Measurements from ENCODE around the gene B4GALT6.

B4GALT6 gene

GRCh38 chr18:31636387-31636786 lies 48.0 kb downstream of the B4GALT6 start:
- no peaks in the 10 kb centered on the region for H3K9me3 Mint-ChIP-seq
- no peak overlapping the region for H3K4me3 Mint-ChIP-seq
- no peaks in the 10 kb centered on the region for H3K36me3 Mint-ChIP-seq
- no peaks in the 10 kb centered on the region for H3K4me1 Mint-ChIP-seq
- H3K27ac Mint-ChIP-seq, result no peak overlapping the region
- peaks cover 9% of the 10 kb centered on the region for H3K27me3 Mint-ChIP-seq

GRCh38 chr18:31634331-31634713 lies 50.1 kb downstream of the B4GALT6 start:
- no peak overlapping the region for H3K27ac Mint-ChIP-seq
- peaks cover 12% of the 10 kb centered on the region for H3K27me3 Mint-ChIP-seq
- no peaks in the 10 kb centered on the region for H3K9me3 Mint-ChIP-seq
- H3K4me3 Mint-ChIP-seq, result no peak overlapping the region
- no peaks in the 10 kb centered on the region for H3K36me3 Mint-ChIP-seq
- no peaks in the 10 kb centered on the region for H3K4me1 Mint-ChIP-seq

DNA sequence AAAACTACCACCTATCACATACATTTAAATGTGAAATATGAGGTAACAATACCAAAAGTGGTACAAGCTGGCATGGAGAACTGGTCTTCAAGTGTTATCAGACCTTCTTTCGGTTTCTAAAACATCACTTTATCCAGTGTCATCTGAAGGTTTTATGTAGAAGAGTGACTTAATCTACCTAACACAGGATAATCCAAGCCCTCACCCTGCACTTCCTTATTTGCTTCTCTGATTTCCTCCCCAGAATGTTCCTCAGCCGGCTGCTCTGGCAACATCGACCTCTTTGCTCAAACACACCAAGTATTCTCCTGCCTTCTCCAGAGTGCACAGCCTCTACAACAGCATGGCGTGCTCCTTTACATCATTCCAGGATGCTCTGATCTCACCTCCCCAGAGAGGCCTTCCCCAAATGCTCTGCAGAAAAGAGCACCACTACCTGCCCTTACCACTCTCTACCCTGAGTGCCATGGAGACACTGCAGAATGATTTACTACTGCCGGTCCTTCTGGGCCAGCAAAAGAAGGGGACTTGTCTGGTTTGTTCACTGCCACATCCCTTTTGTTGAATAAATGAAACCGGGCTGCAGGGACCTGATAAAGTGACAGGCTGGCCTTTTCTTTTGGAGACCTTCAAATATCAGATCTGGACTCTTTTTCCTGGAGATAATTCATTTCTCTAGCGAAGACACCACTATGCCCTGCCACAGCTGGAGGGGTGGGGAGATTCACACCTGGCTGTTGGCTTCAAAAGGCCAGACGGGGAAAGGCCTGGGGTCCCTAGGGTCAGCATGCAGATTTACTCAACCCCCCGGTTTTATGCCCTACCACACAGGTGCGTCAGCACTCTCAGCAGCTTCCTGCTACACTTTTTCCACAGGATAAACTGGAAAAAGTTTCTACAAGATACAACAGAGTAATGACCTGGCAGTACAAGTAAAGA lies 50.7 kb downstream of the B4GALT6 start:
- Mint-ChIP-seq H3K9me3 (no peaks in the 10 kb centered on the region), H3K4me1 (no peaks in the 10 kb centered on the region), H3K27me3 (peaks cover 12% of the 10 kb centered on the region), H3K27ac (no peak overlapping the region), H3K36me3 (no peaks in the 10 kb centered on the region), H3K4me3 (no peak overlapping the region)

DNA sequence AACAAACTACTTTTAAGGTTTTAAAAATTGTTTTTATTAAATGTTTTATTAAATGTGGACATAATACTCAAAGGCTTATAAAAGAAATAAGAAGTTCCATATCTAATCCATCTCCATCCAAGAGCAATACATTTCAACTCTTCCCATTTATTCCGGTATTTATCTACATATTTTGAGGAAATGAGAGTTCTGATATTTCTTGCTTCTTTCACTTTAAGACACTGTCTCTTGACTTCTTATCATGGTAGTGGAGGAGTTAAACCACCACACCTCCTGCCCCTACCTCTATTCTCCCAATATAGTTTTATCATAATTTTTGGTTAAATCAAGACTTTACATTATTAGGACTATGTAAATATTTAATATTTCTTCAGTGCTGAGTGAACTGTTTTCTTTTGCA lies 52.0 kb downstream of the B4GALT6 start:
- Mint-ChIP-seq H3K27ac (no peak overlapping the region), H3K27me3 (peaks cover 11% of the 10 kb centered on the region), H3K36me3 (no peaks in the 10 kb centered on the region), H3K9me3 (no peaks in the 10 kb centered on the region), H3K4me1 (no peaks in the 10 kb centered on the region), H3K4me3 (no peak overlapping the region)

GRCh38 chr18:31631526-31631925 lies 52.9 kb downstream of the B4GALT6 start:
- H3K27me3 Mint-ChIP-seq, result peaks cover 10% of the 10 kb centered on the region
- H3K4me1 Mint-ChIP-seq, result no peaks in the 10 kb centered on the region
- no peak overlapping the region for H3K4me3 Mint-ChIP-seq
- no peak overlapping the region for H3K27ac Mint-ChIP-seq
- no peaks in the 10 kb centered on the region for H3K9me3 Mint-ChIP-seq
- H3K36me3 Mint-ChIP-seq, result no peaks in the 10 kb centered on the region

DNA sequence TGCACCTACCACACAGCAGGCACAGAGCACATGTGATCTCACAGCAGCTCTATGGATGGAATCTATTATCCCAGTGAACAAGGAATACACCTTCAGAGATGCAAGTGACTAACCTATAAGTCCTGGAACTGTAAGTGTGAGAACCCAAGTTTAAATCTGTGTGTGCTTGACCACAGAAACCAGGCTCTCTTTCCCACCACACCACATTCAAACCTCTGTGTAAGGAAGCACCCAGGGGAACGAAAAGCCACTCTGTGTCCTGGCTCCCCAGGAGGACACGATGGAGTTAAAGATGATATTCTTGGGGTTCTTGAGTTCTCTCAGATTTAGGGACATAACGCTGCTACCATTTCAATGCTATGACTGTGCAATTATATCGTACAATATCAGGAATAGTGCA lies 53.8 kb downstream of the B4GALT6 start:
- H3K9me3 Mint-ChIP-seq, result no peaks in the 10 kb centered on the region
- H3K27ac Mint-ChIP-seq, result no peak overlapping the region
- peaks cover 10% of the 10 kb centered on the region for H3K27me3 Mint-ChIP-seq
- H3K4me3 Mint-ChIP-seq, result no peak overlapping the region
- no peaks in the 10 kb centered on the region for H3K4me1 Mint-ChIP-seq
- no peaks in the 10 kb centered on the region for H3K36me3 Mint-ChIP-seq

GRCh38 chr18:31626409-31626808 lies 58.0 kb downstream of the B4GALT6 start:
- Mint-ChIP-seq H3K27ac (no peak overlapping the region), H3K4me3 (no peak overlapping the region), H3K4me1 (no peaks in the 10 kb centered on the region), H3K27me3 (peaks cover 9% of the 10 kb centered on the region), H3K36me3 (no peaks in the 10 kb centered on the region), H3K9me3 (no peaks in the 10 kb centered on the region)

DNA sequence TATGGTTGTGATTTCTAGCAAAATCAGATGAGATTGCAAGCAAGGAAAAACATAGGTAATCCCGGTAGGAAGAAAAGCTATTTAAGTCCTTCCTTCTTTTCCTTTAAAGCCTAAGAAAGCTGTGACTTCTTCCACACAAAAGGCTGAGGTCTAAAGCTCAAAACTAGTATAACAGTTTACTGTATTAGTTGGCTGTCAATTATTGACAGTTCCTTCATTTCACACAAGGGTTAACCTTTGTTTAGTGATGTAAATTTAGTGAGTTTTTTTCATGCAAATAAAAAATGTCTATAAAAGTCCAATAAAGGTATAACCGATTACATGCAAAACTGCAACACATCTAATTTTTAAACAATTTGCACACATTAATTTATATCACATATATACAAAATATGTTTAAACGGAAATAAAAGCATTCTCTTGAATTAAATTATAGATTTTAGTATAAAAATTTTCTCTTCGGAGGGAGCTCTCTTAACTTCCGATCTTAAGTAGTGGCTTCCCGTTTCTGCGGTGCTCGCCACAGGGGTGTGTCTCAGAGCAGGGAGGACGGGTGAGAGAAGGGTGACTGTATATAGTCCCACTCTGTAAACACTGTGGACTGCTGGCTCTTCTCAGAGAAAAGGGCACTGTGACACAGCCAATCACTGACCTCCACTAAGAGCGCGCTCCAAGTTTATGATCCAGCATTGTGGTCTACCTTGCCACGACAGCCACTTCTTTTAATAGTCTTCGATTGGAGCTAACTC lies 59.3 kb downstream of the B4GALT6 start:
- Mint-ChIP-seq H3K36me3 (no peaks in the 10 kb centered on the region), H3K9me3 (no peaks in the 10 kb centered on the region), H3K4me3 (no peak overlapping the region), H3K27me3 (peaks cover 6% of the 10 kb centered on the region), H3K4me1 (no peaks in the 10 kb centered on the region), H3K27ac (no peak overlapping the region)

DNA sequence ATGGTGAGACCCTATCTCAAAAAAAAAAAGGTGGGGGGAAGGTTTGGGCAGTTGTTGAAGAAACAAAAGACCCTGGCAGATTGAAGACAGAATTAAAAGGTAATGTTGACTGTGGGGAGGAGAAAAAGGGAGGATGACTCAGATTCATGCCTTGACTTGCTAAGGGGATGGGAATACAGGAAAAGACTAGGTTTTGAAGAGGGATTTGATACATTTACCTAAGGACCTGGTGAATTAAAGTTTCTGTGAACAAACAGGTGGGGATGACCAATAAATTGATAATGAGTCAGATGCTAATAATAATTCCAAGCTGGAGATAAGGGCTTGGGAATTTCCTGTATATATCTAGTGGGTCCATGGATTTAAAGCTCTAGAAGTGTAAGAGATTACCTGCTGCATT lies 65.1 kb downstream of the B4GALT6 start:
- no peaks in the 10 kb centered on the region for H3K9me3 Mint-ChIP-seq
- H3K36me3 Mint-ChIP-seq, result no peaks in the 10 kb centered on the region
- H3K4me3 Mint-ChIP-seq, result no peak overlapping the region
- H3K27ac Mint-ChIP-seq, result no peak overlapping the region
- H3K4me1 Mint-ChIP-seq, result no peaks in the 10 kb centered on the region
- H3K27me3 Mint-ChIP-seq, result peaks cover 13% of the 10 kb centered on the region

DNA sequence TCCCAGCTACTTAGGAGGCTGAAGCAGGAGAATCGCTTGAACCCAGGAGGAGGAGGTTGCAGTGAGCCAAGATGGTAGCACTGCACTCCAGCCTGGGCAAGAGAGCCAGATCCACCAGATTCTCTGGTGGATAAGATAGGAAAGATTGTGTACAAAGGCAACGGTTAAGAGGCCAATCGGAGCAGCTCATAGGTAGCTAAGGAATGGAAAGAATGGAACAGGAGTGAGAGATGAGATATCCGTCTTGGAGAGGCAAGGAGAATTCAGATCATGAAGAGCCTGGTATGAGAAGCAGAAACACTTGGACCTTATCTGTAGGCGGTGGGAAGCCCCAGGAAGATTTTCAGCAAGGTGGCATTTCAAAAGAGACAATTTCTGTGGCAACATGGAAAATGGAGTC lies 65.6 kb downstream of the B4GALT6 start:
- Mint-ChIP-seq H3K27me3 (peaks cover 13% of the 10 kb centered on the region), H3K27ac (no peak overlapping the region)

DNA sequence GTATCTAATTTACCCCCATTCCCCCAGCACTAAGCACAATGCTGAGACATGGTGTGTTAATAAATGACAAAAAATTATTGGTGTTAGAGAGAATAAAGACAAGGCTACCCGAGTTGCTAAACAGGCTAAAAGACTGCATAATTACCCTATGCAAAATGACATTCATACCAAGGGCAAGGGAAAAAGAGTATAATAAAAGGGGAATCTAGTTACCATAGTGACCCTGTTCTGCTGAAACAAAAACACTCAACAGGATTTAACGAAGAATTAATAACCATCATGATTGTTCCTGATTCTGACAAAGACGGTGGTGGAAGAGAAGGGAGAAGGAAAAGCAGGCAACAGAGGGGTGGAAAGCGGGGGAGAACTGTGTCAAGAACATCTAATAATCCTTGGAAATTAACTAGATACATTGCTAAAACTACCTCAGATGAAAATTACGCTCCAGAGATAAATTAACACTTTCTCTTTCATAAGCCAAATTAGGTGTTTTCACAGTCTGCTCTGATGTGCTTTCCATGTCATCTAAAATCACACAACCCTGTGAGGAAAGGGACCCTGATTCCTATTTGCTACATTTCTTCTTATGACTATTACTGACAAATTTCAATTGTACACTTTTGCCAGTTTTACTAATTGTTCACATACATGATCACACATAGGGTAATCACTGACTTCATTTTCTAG lies 67.2 kb downstream of the B4GALT6 start:
- Mint-ChIP-seq H3K27ac (no peak overlapping the region), H3K4me1 (no peaks in the 10 kb centered on the region), H3K4me3 (no peak overlapping the region), H3K27me3 (peaks cover 8% of the 10 kb centered on the region), H3K36me3 (no peaks in the 10 kb centered on the region), H3K9me3 (no peaks in the 10 kb centered on the region)

More for the DNA sequence above, 65.6 kb downstream of the B4GALT6 start:
- H3K4me1 Mint-ChIP-seq, result no peaks in the 10 kb centered on the region
- no peaks in the 10 kb centered on the region for H3K9me3 Mint-ChIP-seq
- H3K4me3 Mint-ChIP-seq, result no peak overlapping the region
- no peaks in the 10 kb centered on the region for H3K36me3 Mint-ChIP-seq

- Mint-ChIP-seq H3K27ac (no peak overlapping the region), H3K36me3 (no peaks in the 10 kb centered on the region), H3K9me3 (no peaks in the 10 kb centered on the region), H3K4me1 (no peaks in the 10 kb centered on the region), H3K27me3 (peaks cover 8% of the 10 kb centered on the region), H3K4me3 (no peak overlapping the region)
Measured at GRCh38 chr18:31616586-31616985, 67.8 kb downstream of the B4GALT6 start.

DNA sequence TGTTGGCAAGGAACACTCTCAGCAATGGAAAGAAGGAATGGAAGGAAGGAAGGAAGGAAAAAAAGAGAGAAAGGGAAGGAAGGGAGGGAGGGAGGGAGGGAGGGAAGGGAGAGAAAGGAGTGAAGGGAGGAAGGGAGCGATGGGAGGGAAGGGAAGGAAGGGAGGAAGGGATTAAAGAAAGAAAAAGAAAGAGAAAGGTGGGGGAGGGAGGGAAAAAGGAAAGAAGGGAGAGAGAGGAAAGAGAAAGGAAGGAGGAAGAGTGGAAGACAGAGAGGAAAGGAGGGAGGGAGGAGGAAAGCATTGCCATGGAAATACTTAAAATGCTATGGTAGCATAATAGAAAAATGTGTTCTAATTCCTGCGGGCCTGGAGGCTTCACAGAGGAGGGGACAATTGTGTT lies 70.3 kb downstream of the B4GALT6 start:
- H3K27ac Mint-ChIP-seq, result no peak overlapping the region
- H3K9me3 Mint-ChIP-seq, result no peaks in the 10 kb centered on the region
- no peaks in the 10 kb centered on the region for H3K36me3 Mint-ChIP-seq
- no peak overlapping the region for H3K4me3 Mint-ChIP-seq
- H3K27me3 Mint-ChIP-seq, result peaks cover 4% of the 10 kb centered on the region
- no peaks in the 10 kb centered on the region for H3K4me1 Mint-ChIP-seq

DNA sequence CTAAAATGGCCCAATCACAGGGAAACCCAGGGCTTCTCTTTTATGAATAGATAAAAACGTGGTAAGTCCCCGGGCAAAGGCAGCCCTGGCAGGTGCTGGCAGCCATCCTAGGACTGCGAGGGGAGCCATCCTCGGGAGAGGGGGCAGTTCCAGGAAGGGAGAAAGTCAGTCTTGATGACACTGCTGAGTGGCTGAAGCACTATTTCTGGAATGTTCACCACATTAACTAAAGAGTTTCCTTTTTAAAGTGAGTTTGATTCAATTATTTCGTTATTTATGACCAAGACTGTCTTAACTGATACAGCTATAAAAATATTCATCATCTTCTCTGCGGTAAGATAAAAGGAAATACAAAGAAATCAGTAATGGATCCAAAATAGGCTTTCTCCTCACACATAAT lies 72.3 kb downstream of the B4GALT6 start:
- Mint-ChIP-seq H3K36me3 (no peaks in the 10 kb centered on the region), H3K9me3 (no peaks in the 10 kb centered on the region), H3K4me3 (no peak overlapping the region), H3K4me1 (no peaks in the 10 kb centered on the region), H3K27me3 (peaks cover 2% of the 10 kb centered on the region), H3K27ac (no peak overlapping the region)

GRCh38 chr18:31611511-31611910 lies 72.9 kb downstream of the B4GALT6 start:
- peaks cover 2% of the 10 kb centered on the region for H3K27me3 Mint-ChIP-seq
- H3K4me3 Mint-ChIP-seq, result no peak overlapping the region
- H3K4me1 Mint-ChIP-seq, result no peaks in the 10 kb centered on the region
- no peaks in the 10 kb centered on the region for H3K36me3 Mint-ChIP-seq
- H3K9me3 Mint-ChIP-seq, result no peaks in the 10 kb centered on the region
- no peak overlapping the region for H3K27ac Mint-ChIP-seq

Data from activated naive CD4-positive, alpha-beta T cell treated with anti-CD3 and anti-CD28 coated beads, Interleukin-2, amount 50 U/mL, for 24 hours (primary cell).